ENCODE data around the gene MYCN. TPM values are rescaled to one million over a fixed set of nuclear protein-coding genes. Genes with fewer than 3 reads are reported as not detected.

MYCN gene
- total RNA-seq, 1 experiment from 2014 or later: 68.3 TPM

DNA sequence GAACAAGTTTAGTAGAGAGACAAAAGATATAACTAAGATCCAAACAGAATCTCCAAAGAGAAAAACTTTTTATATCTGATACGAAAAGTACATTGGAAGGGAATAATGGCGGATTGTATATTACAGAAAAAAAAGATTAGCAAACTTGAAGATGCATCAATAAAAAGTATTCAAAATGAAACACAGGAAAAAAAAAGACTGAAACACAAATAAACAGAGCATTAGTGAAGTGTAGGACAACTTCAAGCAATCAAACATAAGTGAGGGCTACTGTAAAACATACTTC, 41.1 kb upstream of the MYCN start (continued):
- TF ChIP-seq, protein P1, sequence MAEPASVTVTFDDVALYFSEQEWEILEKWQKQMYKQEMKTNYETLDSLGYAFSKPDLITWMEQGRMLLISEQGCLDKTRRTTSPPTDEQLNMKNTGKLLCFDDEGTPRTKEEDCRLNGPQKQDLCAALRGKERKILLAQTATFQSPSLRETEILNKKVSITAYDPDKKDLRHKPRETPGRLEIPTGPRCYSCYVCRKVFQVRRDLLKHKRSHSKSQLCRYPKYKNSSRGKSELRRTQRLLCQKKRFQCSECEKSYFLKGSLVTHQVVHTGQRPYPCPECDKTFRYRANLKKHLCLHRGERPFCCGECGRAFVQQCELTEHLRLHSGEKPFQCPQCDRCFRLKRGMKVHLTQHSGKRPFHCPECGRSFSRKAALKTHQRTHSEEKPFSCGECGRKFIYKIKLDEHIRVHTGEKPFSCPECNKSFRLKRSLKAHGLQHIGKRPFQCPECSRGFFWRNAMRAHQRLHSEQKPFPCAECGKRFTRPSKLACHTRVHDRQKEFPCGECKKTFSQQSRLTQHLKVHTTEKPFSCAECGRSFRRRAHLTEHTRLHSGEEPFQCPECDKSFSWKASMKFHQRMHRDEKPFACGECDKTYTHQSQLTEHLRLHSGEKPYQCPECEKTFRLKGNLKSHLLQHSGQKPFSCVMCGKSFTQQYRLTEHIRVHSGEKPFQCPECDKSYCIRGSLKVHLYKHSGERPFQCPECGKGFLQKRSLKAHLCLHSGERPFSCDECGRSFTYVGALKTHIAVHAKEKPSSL (CRISPR knock-in tag; conservative IDR thresholded peaks at IDR 0.05): no peak
- TF ChIP-seq, protein P2, sequence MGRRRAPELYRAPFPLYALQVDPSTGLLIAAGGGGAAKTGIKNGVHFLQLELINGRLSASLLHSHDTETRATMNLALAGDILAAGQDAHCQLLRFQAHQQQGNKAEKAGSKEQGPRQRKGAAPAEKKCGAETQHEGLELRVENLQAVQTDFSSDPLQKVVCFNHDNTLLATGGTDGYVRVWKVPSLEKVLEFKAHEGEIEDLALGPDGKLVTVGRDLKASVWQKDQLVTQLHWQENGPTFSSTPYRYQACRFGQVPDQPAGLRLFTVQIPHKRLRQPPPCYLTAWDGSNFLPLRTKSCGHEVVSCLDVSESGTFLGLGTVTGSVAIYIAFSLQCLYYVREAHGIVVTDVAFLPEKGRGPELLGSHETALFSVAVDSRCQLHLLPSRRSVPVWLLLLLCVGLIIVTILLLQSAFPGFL (CRISPR knock-in tag; IDR thresholded peaks at IDR 0.05; ENCODE audit: borderline replicate concordance): no peak
- no peak for TF ChIP-seq FOXJ3 (CRISPR knock-in tag; IDR thresholded peaks at IDR 0.05; ENCODE audit: borderline replicate concordance)
- TF ChIP-seq GABPB1 (CRISPR knock-in tag; IDR thresholded peaks at IDR 0.05): no peak
- TF ChIP-seq, protein P3, sequence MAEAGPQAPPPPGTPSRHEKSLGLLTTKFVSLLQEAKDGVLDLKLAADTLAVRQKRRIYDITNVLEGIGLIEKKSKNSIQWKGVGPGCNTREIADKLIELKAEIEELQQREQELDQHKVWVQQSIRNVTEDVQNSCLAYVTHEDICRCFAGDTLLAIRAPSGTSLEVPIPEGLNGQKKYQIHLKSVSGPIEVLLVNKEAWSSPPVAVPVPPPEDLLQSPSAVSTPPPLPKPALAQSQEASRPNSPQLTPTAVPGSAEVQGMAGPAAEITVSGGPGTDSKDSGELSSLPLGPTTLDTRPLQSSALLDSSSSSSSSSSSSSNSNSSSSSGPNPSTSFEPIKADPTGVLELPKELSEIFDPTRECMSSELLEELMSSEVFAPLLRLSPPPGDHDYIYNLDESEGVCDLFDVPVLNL (CRISPR knock-in tag; IDR thresholded peaks at IDR 0.05; ENCODE audit: borderline replicate concordance, low read depth): no peak
- no peak for TF ChIP-seq TP53 (CRISPR knock-in tag; IDR thresholded peaks at IDR 0.05)
- TF ChIP-seq PRRX2 (CRISPR knock-in tag; IDR thresholded peaks at IDR 0.05): no peak

DNA sequence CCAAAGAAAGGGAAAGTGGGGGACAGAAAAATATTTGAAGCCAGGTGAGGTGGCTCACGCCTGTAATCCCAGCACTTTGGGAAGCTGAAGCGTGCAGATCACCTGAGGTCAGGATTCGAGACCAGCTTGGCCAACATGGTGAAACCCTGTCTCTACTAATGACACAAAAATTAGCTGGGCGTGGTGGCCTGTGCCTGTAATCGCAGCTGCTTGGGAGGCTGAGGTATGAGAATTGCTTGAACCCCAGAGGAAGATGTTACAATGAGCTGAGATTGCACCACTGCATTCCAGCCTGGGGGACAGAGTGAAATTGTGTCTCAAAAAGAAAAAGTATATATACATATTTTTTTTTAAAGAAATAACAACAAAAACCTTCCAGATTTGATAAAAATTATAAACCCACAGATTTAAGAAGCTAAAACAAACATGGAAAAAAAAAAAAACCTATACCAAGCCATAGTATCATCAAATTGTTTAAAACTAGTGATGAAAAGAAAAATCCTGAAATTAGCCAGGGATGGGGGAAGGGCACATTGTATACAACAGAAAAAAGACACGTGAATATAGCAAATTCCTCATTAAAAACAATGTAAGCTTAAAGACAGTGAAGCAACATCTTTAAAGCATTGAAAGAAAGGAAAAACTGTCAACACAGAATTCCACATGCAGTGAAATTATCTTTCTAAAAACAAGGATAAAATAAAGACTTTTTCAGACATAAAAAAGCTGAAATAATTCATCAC, 40.4 kb upstream of the MYCN start:
- ChIA-PET POLR2A (interaction anchor here (0.6 kb wide), 1 partner anchor 409 kb away, joined by 8 read pairs; no protein-coding TSS in a partner anchor), CTCF (interaction anchor here (1.5 kb wide), 1 partner anchor 10 kb away, joined by 4 read pairs; no protein-coding TSS in a partner anchor)
- peaks cover 33% of the 10 kb centered on the region for H3K9me3 Mint-ChIP-seq
- TF ChIP-seq ZNF416 (CRISPR knock-in tag; IDR thresholded peaks at IDR 0.05) (no peak), IRF2 (CRISPR knock-in tag; IDR thresholded peaks at IDR 0.05; ENCODE audit: borderline replicate concordance, low read depth) (no peak), FOXP1 (CRISPR knock-in tag; IDR thresholded peaks at IDR 0.05; ENCODE audit: borderline replicate concordance) (no peak), NFYB (CRISPR knock-in tag; conservative IDR thresholded peaks at IDR 0.05; ENCODE audit: low read depth) (no peak), ZNF396 (CRISPR knock-in tag; IDR thresholded peaks at IDR 0.05; ENCODE audit: borderline replicate concordance) (no peak)
- TF ChIP-seq, protein P4, sequence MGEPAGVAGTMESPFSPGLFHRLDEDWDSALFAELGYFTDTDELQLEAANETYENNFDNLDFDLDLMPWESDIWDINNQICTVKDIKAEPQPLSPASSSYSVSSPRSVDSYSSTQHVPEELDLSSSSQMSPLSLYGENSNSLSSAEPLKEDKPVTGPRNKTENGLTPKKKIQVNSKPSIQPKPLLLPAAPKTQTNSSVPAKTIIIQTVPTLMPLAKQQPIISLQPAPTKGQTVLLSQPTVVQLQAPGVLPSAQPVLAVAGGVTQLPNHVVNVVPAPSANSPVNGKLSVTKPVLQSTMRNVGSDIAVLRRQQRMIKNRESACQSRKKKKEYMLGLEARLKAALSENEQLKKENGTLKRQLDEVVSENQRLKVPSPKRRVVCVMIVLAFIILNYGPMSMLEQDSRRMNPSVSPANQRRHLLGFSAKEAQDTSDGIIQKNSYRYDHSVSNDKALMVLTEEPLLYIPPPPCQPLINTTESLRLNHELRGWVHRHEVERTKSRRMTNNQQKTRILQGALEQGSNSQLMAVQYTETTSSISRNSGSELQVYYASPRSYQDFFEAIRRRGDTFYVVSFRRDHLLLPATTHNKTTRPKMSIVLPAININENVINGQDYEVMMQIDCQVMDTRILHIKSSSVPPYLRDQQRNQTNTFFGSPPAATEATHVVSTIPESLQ (CRISPR knock-in tag; IDR thresholded peaks at IDR 0.05): no peak
- TF ChIP-seq, protein P5, sequence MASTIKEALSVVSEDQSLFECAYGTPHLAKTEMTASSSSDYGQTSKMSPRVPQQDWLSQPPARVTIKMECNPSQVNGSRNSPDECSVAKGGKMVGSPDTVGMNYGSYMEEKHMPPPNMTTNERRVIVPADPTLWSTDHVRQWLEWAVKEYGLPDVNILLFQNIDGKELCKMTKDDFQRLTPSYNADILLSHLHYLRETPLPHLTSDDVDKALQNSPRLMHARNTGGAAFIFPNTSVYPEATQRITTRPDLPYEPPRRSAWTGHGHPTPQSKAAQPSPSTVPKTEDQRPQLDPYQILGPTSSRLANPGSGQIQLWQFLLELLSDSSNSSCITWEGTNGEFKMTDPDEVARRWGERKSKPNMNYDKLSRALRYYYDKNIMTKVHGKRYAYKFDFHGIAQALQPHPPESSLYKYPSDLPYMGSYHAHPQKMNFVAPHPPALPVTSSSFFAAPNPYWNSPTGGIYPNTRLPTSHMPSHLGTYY (CRISPR knock-in tag; IDR thresholded peaks at IDR 0.05): no peak
- no peak overlapping the region for H3K4me3 Mint-ChIP-seq
- H3K27ac Mint-ChIP-seq: no peak overlapping the region
- no peak for ATAC-seq
- peaks cover 6% of the 10 kb centered on the region for H3K27me3 Mint-ChIP-seq (ENCODE audit: low read depth)
- peaks cover 22% of the 10 kb centered on the region for H3K4me1 Mint-ChIP-seq
- peaks cover 19% of the 10 kb centered on the region for H3K36me3 Mint-ChIP-seq
- DNase-seq (ENCODE audit: low spot score): no peak

All from WTC11 (cell line).